GM12873 (cell line): ENCODE data around the gene TMEM131.

ENCODE experiments used
- TF ChIP-seq, protein P1 (sequence below): IDR thresholded peaks from 2 replicates; pipeline ENCODE4 v1.5.1; 2012; ENCODE audit warnings: low read depth, mild to moderate bottlenecking, moderate library complexity, low read length, control low read depth; ENCODE audit not compliant: insufficient read depth; ENCODE audit errors: missing control alignments

The TMEM131 gene

DNA sequence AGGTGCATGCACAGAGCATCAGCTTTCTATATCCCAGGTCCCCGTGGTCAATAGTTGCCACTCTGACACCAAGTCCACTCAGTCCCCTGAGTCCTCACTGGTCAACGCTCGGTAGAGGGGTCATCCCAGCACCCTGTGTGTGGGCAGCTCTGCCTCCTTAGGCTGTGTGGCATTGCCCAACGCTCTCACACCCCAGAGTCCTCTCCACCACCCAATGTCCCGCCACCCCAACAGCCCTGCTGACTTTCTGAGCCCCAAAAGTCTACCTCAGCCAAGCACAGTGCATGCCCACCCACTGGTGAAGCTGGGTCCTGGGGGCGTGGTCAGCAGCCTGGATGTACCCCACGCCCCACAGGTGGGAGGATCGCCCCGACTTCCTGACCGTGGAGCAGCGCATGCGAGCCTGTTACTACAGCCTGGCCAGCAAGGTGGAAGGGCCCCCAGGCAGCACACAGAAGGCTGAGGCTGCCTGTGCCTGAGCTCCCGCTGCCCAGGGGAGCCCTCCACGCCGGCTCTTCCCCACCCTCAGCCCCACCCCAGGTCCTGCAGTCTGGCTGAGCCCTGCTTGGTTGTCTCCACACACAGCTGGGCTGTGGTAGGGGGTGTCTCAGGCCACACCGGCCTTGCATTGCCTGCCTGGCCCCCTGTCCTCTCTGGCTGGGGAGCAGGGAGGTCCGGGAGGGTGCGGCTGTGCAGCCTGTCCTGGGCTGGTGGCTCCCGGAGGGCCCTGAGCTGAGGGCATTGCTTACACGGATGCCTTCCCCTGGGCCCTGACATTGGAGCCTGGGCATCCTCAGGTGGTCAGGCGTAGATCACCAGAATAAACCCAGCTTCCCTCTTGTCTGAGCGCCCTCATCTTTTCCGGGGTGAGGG lies 256.5 kb downstream of the TMEM131 start:
- TF ChIP-seq, protein P1, sequence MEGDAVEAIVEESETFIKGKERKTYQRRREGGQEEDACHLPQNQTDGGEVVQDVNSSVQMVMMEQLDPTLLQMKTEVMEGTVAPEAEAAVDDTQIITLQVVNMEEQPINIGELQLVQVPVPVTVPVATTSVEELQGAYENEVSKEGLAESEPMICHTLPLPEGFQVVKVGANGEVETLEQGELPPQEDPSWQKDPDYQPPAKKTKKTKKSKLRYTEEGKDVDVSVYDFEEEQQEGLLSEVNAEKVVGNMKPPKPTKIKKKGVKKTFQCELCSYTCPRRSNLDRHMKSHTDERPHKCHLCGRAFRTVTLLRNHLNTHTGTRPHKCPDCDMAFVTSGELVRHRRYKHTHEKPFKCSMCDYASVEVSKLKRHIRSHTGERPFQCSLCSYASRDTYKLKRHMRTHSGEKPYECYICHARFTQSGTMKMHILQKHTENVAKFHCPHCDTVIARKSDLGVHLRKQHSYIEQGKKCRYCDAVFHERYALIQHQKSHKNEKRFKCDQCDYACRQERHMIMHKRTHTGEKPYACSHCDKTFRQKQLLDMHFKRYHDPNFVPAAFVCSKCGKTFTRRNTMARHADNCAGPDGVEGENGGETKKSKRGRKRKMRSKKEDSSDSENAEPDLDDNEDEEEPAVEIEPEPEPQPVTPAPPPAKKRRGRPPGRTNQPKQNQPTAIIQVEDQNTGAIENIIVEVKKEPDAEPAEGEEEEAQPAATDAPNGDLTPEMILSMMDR, result no peak

DNA sequence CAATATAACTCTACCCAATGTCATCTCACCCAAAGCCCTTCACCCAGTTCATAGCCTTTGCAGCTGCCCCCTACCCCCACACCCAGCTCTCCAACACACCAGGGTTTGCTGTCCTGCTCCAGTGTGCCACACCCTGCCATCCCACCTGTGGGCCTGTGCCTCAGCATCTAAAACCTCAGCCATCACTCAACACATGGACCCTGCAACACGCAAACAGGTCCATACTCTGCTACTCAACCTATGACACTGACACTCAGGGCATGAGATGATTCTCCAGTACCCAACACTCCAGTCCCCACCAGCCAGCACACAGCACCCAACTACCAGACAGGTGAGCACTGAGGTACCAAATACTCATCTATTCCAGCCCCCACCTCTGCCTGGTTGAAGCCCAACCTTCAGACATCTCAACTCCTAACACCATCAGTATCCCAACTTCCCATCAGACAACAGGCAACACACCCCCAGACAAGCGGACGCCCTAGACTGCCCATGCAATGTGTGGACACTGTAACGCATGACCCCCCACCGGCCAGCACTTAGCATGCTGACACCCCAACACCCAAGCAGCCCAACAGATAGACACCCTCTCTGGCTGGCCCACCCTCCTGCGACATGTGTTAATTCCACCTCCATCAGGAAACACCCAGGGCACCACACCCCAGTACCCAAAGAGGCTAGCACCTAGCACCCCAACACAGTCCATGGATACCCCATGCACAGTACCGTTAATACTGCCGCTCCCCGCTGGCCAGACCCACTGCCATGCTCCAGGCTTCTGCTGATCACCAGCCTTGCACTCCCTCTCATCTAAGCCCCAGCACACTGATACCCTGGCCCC lies 257.3 kb downstream of the TMEM131 start:
- TF ChIP-seq, protein P1, result no peak

DNA sequence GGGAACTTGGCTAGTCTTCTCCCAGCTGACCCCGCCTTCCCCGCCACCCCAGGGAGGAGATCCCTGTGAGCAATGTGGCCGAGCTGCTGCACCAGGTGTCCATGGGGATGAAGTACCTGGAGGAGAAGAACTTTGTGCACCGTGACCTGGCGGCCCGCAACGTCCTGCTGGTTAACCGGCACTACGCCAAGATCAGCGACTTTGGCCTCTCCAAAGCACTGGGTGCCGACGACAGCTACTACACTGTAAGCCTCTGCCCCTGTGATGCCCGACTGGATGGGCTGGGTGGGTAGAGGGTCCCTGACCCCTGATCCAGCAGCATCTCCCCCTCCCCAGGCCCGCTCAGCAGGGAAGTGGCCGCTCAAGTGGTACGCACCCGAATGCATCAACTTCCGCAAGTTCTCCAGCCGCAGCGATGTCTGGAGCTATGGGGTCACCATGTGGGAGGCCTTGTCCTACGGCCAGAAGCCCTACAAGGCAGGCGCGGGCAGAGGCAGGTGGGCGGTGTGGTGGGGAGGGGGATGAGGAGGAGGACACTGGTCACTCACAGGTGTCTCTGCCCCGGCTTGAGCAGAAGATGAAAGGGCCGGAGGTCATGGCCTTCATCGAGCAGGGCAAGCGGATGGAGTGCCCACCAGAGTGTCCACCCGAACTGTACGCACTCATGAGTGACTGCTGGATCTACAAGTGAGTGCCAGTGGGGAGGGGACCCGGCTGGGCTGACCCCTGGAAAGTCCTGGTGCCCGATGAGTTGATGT lies 258.1 kb downstream of the TMEM131 start:
- TF ChIP-seq, protein P1, result no peak

DNA sequence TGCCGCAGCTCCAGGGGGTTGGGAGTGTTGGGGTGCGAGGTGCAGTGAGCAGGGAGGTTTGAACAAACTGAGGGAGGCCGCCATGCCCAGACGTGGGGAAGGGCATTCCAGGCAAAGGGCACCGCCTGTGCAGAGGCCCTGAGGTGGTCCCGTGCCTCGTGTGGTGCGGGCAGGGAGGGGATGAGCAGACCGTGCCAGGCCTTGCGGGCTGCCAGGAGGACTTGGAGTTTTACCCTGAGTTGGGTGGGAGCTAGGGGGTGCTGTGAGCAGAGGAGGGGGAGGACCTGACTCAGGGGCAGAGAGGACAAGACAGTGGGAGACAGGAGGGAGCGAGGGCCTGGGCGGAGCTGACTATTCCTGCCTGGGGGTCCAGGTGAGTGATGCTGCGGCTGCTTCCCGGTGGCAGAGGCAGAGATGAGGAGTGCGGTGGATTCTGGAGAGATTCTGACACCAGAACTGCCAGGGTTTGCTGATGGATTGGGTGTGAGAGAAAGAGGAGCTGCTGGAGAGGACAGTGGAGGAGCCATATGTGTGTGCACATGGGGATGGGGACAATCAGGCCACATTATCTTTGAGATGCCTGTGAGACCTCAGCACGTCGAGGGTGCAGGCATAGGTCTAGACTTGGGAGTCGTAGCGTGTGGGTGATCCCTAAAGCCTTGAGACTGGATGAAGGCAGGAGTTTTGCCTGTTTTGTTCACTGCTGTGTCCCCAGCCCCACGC lies 259.0 kb downstream of the TMEM131 start:
- TF ChIP-seq, protein P1, result no peak

DNA sequence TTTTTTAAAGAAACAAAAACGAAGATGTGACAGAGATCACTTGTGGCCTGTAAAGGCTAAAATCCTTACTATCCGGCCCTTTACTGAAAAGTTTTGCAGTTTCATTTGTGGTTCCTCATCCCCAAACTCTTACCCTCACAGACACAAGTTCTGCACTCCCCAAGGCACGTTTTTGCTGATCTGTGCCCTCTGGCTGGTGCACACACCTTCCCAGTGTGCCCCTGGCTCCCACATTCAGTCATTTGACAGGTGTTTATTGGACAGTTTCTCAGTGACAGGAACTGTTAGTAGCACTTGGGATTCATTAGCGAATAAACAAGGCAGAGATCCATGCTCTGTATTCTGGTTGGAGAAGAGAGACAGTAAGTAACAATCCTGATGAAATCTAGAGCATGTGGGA lies 259.6 kb downstream of the TMEM131 start:
- TF ChIP-seq, protein P1, result no peak

DNA sequence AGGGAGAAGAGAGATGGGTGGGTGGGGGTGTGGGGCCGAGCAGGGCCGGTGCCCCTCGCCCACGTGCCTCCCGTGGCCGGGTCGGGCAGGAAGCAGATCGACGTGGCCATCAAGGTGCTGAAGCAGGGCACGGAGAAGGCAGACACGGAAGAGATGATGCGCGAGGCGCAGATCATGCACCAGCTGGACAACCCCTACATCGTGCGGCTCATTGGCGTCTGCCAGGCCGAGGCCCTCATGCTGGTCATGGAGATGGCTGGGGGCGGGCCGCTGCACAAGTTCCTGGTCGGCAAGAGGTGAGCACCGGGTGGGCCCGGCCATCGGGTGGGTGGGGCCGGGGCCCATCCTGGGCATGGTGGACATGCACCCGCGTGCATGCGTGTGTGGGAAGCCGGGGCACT lies 260.6 kb downstream of the TMEM131 start:
- TF ChIP-seq, protein P1, result no peak
